Measurements from ENCODE around the gene OLFML3. TPM values are rescaled to one million over a fixed set of nuclear protein-coding genes. Genes with fewer than 3 reads are reported as not detected.

The OLFML3 gene
- total RNA-seq, 3 donors from 2014 or later (not counting 1 experiment from before 2014, with no cell fraction given): 0.16 TPM; not detected in 2

GRCh38 chr1:113943028-113943811 lies 36.1 kb upstream of the OLFML3 start:
- Mint-ChIP-seq H3K4me1 (peaks cover 71 to 78% of the 10 kb centered on the region in 2 donors), H3K9me3 (no peaks in the 10 kb centered on the region), H3K27me3 (ENCODE audit: low read depth in 2 of 2) (no peaks in the 10 kb centered on the region), H3K36me3 (peaks cover 20% of the 10 kb centered on the region), H3K4me3 (peak overlapping the region; percentile 50), H3K27ac (peak overlapping the region in 1 of 2 donors; percentile 55)
- Histone ChIP-seq H3K9me3 (ENCODE audit: control insufficient read depth, insufficient read depth, low read length) (no peaks in the 10 kb centered on the region), H3K4me3 (ENCODE audit: low read length) (no peak overlapping the region), H3K27ac (ENCODE audit: low read length) (no peak overlapping the region), H3K27me3 (ENCODE audit: control insufficient read depth, insufficient read depth, low read length) (no peaks in the 10 kb centered on the region), H3K4me1 (ENCODE audit: control insufficient read depth, insufficient read depth, low read length) (peaks cover 37% of the 10 kb centered on the region), H3K36me3 (ENCODE audit: control insufficient read depth, insufficient read depth, low read length) (peaks cover 36% of the 10 kb centered on the region)
- ATAC-seq (no peak), DNase-seq (no peak)
- intact Hi-C loops (cut with micrococcal nuclease): no loop called here
- TF ChIP-seq, protein P1, sequence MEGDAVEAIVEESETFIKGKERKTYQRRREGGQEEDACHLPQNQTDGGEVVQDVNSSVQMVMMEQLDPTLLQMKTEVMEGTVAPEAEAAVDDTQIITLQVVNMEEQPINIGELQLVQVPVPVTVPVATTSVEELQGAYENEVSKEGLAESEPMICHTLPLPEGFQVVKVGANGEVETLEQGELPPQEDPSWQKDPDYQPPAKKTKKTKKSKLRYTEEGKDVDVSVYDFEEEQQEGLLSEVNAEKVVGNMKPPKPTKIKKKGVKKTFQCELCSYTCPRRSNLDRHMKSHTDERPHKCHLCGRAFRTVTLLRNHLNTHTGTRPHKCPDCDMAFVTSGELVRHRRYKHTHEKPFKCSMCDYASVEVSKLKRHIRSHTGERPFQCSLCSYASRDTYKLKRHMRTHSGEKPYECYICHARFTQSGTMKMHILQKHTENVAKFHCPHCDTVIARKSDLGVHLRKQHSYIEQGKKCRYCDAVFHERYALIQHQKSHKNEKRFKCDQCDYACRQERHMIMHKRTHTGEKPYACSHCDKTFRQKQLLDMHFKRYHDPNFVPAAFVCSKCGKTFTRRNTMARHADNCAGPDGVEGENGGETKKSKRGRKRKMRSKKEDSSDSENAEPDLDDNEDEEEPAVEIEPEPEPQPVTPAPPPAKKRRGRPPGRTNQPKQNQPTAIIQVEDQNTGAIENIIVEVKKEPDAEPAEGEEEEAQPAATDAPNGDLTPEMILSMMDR (IDR thresholded peaks at IDR 0.05): no peak

- no peaks in the 10 kb centered on the region for H3K9me3 ChIP-seq (ENCODE audit: control insufficient read depth, insufficient read depth, low read length)
- DNase-seq: no peak
- peaks cover 68 to 69% of the 10 kb centered on the region in 2 donors for H3K4me1 Mint-ChIP-seq
- intact Hi-C loops (cut with micrococcal nuclease): no loop called here
- H3K36me3 ChIP-seq (ENCODE audit: control insufficient read depth, insufficient read depth, low read length): peaks cover 38% of the 10 kb centered on the region
- H3K27ac ChIP-seq (ENCODE audit: low read length): no peak overlapping the region
- TF ChIP-seq, protein P1 (IDR thresholded peaks at IDR 0.05): no peak
- H3K36me3 Mint-ChIP-seq: peaks cover 20% of the 10 kb centered on the region
- peak overlapping the region; percentile 82 to 85 for H3K27ac Mint-ChIP-seq
- peak overlapping the region; percentile 1 for H3K4me3 Mint-ChIP-seq
- no peaks in the 10 kb centered on the region for H3K9me3 Mint-ChIP-seq
- peaks cover 29% of the 10 kb centered on the region for H3K4me1 ChIP-seq (ENCODE audit: control insufficient read depth, insufficient read depth, low read length)
- ATAC-seq: no peak
- 100% methylated on average over 1 of the region's 1 CpG for WGBS (ENCODE audit: insufficient coverage)
- no peaks in the 10 kb centered on the region for H3K27me3 ChIP-seq (ENCODE audit: control insufficient read depth, insufficient read depth, low read length)
- no peak overlapping the region for H3K4me3 ChIP-seq (ENCODE audit: low read length)
- H3K27me3 Mint-ChIP-seq (ENCODE audit: low read depth in 2 of 2): no peaks in the 10 kb centered on the region
Measured at GRCh38 chr1:113945329-113945728, 33.9 kb upstream of the OLFML3 start.

GRCh38 chr1:113946112-113946511 lies 33.2 kb upstream of the OLFML3 start:
- H3K27me3 Mint-ChIP-seq (ENCODE audit: low read depth in 2 of 2): no peaks in the 10 kb centered on the region
- DNase-seq (peak in 1 of 2 donors; percentile 41), ATAC-seq (no peak)
- Histone ChIP-seq H3K27me3 (ENCODE audit: control insufficient read depth, insufficient read depth, low read length) (no peaks in the 10 kb centered on the region), H3K4me3 (ENCODE audit: low read length) (no peak overlapping the region), H3K27ac (ENCODE audit: low read length) (no peak overlapping the region), H3K4me1 (ENCODE audit: control insufficient read depth, insufficient read depth, low read length) (peaks cover 21% of the 10 kb centered on the region), H3K36me3 (ENCODE audit: control insufficient read depth, insufficient read depth, low read length) (peaks cover 31% of the 10 kb centered on the region), H3K9me3 (ENCODE audit: control insufficient read depth, insufficient read depth, low read length) (no peaks in the 10 kb centered on the region)
- TF ChIP-seq, protein P1 (IDR thresholded peaks at IDR 0.05): no peak
- 5% methylated on average over 1 of the region's 1 CpG for WGBS (ENCODE audit: insufficient coverage)
- H3K4me3 Mint-ChIP-seq: peak overlapping the region; percentile 63
- H3K9me3 Mint-ChIP-seq: no peaks in the 10 kb centered on the region
- intact Hi-C loops (cut with micrococcal nuclease): loop anchor here (2.0 kb wide), 2 partner anchors 15 to 17 kb away; no protein-coding TSS in a partner anchor
- H3K4me1 Mint-ChIP-seq: peaks cover 61 to 65% of the 10 kb centered on the region in 2 donors
- H3K27ac Mint-ChIP-seq: peak overlapping the region; percentile 82 to 85
- peaks cover 20% of the 10 kb centered on the region for H3K36me3 Mint-ChIP-seq

Measured in natural killer cell (primary cell).